ENCODE measurements around the gene ENTPD3. TPM values are rescaled to one million over a fixed set of nuclear protein-coding genes. Genes with fewer than 3 reads are reported as not detected.

Gene ENTPD3
- total RNA-seq, 1 experiment from 2014 or later: 0.50 TPM

- no peak for TF ChIP-seq ZNF671 (CRISPR knock-in tag; IDR thresholded peaks at IDR 0.05)
Measured at GRCh38 chr3:40445880-40446279, 58.9 kb downstream of the ENTPD3 start (continued).

GRCh38 chr3:40450438-40450837, 63.5 kb downstream of the ENTPD3 start:
- Mint-ChIP-seq H3K4me1 (peaks cover 11% of the 10 kb centered on the region), H3K9me3 (no peaks in the 10 kb centered on the region), H3K27me3 (ENCODE audit: low read depth) (no peaks in the 10 kb centered on the region), H3K36me3 (no peaks in the 10 kb centered on the region), H3K4me3 (no peak overlapping the region), H3K27ac (no peak overlapping the region; the same call in 1 of the 2 replicates)
- CTCF ChIA-PET: no interaction called here
- DNase-seq (ENCODE audit: low spot score) (no peak), ATAC-seq (no peak)
- no peak for TF ChIP-seq ATF6 (CRISPR knock-in tag; IDR thresholded peaks at IDR 0.05)
- TF ChIP-seq CBFB (CRISPR knock-in tag; IDR thresholded peaks at IDR 0.05; ENCODE audit: low read depth): no peak
- no peak for TF ChIP-seq ZBTB21 (CRISPR knock-in tag; IDR thresholded peaks at IDR 0.05; ENCODE audit: borderline replicate concordance)
- no peak for TF ChIP-seq MYBL2 (CRISPR knock-in tag; IDR thresholded peaks at IDR 0.05)
- no peak for TF ChIP-seq E2F1 (CRISPR knock-in tag; IDR thresholded peaks at IDR 0.05)
- TF ChIP-seq, protein P1, sequence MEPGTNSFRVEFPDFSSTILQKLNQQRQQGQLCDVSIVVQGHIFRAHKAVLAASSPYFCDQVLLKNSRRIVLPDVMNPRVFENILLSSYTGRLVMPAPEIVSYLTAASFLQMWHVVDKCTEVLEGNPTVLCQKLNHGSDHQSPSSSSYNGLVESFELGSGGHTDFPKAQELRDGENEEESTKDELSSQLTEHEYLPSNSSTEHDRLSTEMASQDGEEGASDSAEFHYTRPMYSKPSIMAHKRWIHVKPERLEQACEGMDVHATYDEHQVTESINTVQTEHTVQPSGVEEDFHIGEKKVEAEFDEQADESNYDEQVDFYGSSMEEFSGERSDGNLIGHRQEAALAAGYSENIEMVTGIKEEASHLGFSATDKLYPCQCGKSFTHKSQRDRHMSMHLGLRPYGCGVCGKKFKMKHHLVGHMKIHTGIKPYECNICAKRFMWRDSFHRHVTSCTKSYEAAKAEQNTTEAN (CRISPR knock-in tag; IDR thresholded peaks at IDR 0.05): no peak
- TF ChIP-seq FOXP1 (CRISPR knock-in tag; IDR thresholded peaks at IDR 0.05; ENCODE audit: borderline replicate concordance): no peak
- TF ChIP-seq CREB1 (CRISPR knock-in tag; IDR thresholded peaks at IDR 0.05): no peak
- no peak for TF ChIP-seq RORB (CRISPR knock-in tag; IDR thresholded peaks at IDR 0.05)
- TF ChIP-seq GABPB1 (CRISPR knock-in tag; IDR thresholded peaks at IDR 0.05): no peak
- no peak for TF ChIP-seq TCF7 (CRISPR knock-in tag; IDR thresholded peaks at IDR 0.05; ENCODE audit: low read depth)
- TF ChIP-seq ATF1 (CRISPR knock-in tag; IDR thresholded peaks at IDR 0.05): no peak
- TF ChIP-seq, protein P2, sequence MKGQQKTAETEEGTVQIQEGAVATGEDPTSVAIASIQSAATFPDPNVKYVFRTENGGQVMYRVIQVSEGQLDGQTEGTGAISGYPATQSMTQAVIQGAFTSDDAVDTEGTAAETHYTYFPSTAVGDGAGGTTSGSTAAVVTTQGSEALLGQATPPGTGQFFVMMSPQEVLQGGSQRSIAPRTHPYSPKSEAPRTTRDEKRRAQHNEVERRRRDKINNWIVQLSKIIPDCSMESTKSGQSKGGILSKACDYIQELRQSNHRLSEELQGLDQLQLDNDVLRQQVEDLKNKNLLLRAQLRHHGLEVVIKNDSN (CRISPR knock-in tag; IDR thresholded peaks at IDR 0.05): no peak
- no peak for TF ChIP-seq OVOL2 (CRISPR knock-in tag; IDR thresholded peaks at IDR 0.05; ENCODE audit: borderline replicate concordance)
- TF ChIP-seq ETV6 (CRISPR knock-in tag; IDR thresholded peaks at IDR 0.05): no peak
- TF ChIP-seq, protein P3, sequence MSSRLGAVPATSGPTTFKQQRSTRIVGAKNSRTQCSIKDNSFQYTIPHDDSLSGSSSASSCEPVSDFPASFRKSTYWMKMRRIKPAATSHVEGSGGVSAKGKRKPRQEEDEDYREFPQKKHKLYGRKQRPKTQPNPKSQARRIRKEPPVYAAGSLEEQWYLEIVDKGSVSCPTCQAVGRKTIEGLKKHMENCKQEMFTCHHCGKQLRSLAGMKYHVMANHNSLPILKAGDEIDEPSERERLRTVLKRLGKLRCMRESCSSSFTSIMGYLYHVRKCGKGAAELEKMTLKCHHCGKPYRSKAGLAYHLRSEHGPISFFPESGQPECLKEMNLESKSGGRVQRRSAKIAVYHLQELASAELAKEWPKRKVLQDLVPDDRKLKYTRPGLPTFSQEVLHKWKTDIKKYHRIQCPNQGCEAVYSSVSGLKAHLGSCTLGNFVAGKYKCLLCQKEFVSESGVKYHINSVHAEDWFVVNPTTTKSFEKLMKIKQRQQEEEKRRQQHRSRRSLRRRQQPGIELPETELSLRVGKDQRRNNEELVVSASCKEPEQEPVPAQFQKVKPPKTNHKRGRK (CRISPR knock-in tag; IDR thresholded peaks at IDR 0.05; ENCODE audit: borderline replicate concordance): no peak
- no peak for TF ChIP-seq JAZF1 (CRISPR knock-in tag; IDR thresholded peaks at IDR 0.05)
- TF ChIP-seq ZNF121 (CRISPR knock-in tag; IDR thresholded peaks at IDR 0.05): no peak
- no peak for TF ChIP-seq IRF2 (CRISPR knock-in tag; IDR thresholded peaks at IDR 0.05; ENCODE audit: borderline replicate concordance, low read depth)
- no peak for TF ChIP-seq MLX (CRISPR knock-in tag; IDR thresholded peaks at IDR 0.05)
- POLR2A ChIA-PET: no interaction called here

All from WTC11 (cell line).